GM12878 (cell line): ENCODE results near the gene NCF2. TPM values are rescaled to one million over a fixed set of nuclear protein-coding genes. Genes with fewer than 3 reads are reported as not detected.

Experiments
- ATF3 ChIP-seq: IDR thresholded peaks from 2 replicates; pipeline ENCODE4 v1.6.1; 2011; ENCODE audit warnings: low read depth, mild to moderate bottlenecking, low read length, moderate library complexity, borderline replicate concordance; ENCODE audit errors: extremely low read depth
- BHLHE40 ChIP-seq, 2 experiments: fragments of 450-650 bp in 1 of 2; IDR thresholded peaks; 2 replicates each; pipeline ENCODE4 v1.6.1; 2011 to 2017; ENCODE audit warnings: low read depth in 2 of 2, borderline replicate concordance in 1 of 2, improper control_type of control experiment in 1 of 2, low read length in 1 of 2, mild to moderate bottlenecking in 1 of 2
- CHD1 ChIP-seq: IDR thresholded peaks from 2 replicates; pipeline ENCODE4 v1.6.1; 2012; ENCODE audit warnings: low read depth, low read length, improper control_type of control experiment
- E2F4 ChIP-seq: IDR thresholded peaks from 2 replicates; pipeline ENCODE4 v1.6.1; 2012; ENCODE audit warnings: low read depth, low read length, improper control_type of control experiment
- EED ChIP-seq: sonication (generic); IDR thresholded peaks from 2 replicates; pipeline ENCODE4 v1.6.1; 2016; ENCODE audit warnings: antibody characterized with exemption, low read depth
- MTA3 ChIP-seq: IDR thresholded peaks from 2 replicates; pipeline ENCODE4 v1.6.1; 2012; ENCODE audit warnings: low read length, inconsistent platforms, borderline replicate concordance
- NFIC ChIP-seq: IDR thresholded peaks from 2 replicates; pipeline ENCODE4 v1.6.1; 2012; ENCODE audit warnings: low read depth, mild to moderate bottlenecking, inconsistent platforms, low read length, moderate library complexity
- NKRF ChIP-seq: fragments of 450-650 bp; conservative IDR thresholded peaks from 2 replicates; pipeline ENCODE4 v1.6.1; 2017; ENCODE audit warnings: mild to moderate bottlenecking, moderate library complexity
- PBX3 ChIP-seq: IDR thresholded peaks from 2 replicates; pipeline ENCODE4 v1.6.1; 2011; ENCODE audit warnings: mild to moderate bottlenecking, low read depth, low read length, moderate library complexity; ENCODE audit not compliant: insufficient replicate concordance
- RB1 ChIP-seq: fragments of 450-650 bp; formaldehyde crosslinking; IDR thresholded peaks from 2 replicates; pipeline ENCODE4 v1.6.1; 2017; ENCODE audit warnings: mild to moderate bottlenecking, borderline replicate concordance
- RELA ChIP-seq: fragments of 450-650 bp; IDR thresholded peaks from 2 replicates; pipeline ENCODE4 v1.8.0; 2014; ENCODE audit warnings: borderline replicate concordance; ENCODE audit not compliant: partially characterized antibody
- SP1 ChIP-seq: IDR thresholded peaks from one replicate; pipeline ENCODE4 v1.6.1; 2011; ENCODE audit warnings: low read depth, low read length
- STAT1 ChIP-seq: fragments of 450-650 bp; conservative IDR thresholded peaks from 2 replicates; pipeline ENCODE4 v1.6.1; 2014; ENCODE audit warnings: antibody characterized with exemption, mild to moderate bottlenecking
- TARDBP ChIP-seq: IDR thresholded peaks from 2 replicates; pipeline ENCODE4 v1.6.1; 2016; ENCODE audit warnings: borderline replicate concordance
- ZBTB33 ChIP-seq: fragments of 450-650 bp; IDR thresholded peaks from 2 replicates; pipeline ENCODE4 v1.6.1; 2017; ENCODE audit warnings: mild to moderate bottlenecking
- ZNF24 ChIP-seq: fragments of 450-650 bp; IDR thresholded peaks from 2 replicates; pipeline ENCODE4 v1.6.1; 2017; ENCODE audit warnings: antibody characterized with exemption, mild to moderate bottlenecking
- ZNF687 ChIP-seq: fragments of 450-650 bp; IDR thresholded peaks from 2 replicates; pipeline ENCODE4 v1.6.1; 2017; ENCODE audit warnings: mild to moderate bottlenecking, moderate library complexity
- ZSCAN29 ChIP-seq: fragments of 450-650 bp; IDR thresholded peaks from 2 replicates; pipeline ENCODE4 v1.6.1; 2017; ENCODE audit warnings: mild to moderate bottlenecking, moderate library complexity
- polyA plus RNA-seq, 11 experiments: library from polyadenylated mRNA; depleted of rRNA in 4 of 11; unstranded in 6 of 11; stranded (reverse) in 5 of 11; fragments of >200 nt; fragmentation: Nextera tagmentation in 4 of 11; fragmentation: Illumina TruSeq in 1 of 11; extraction: Ambion mirVana in 4 of 11; extraction: Trizol in 1 of 11; gene quantifications; 1 replicate in 1 of 11; 2 replicates in 10 of 11; pipeline versions ENCODE4 v1.2.1 to v1.2.3, GENCODE V29; 2011 to 2016; ENCODE audit warnings: inconsistent platforms in 2 of 11, missing spikeins in 2 of 11, low read depth in 1 of 11
- total RNA-seq, 4 experiments: library from RNA; depleted of rRNA in 3 of 4; stranded (reverse); fragments of >200 nt in 3 of 4; fragmentation: Illumina TruSeq in 1 of 4; extraction: Trizol in 1 of 4; gene quantifications; 2 replicates each; pipeline versions ENCODE4 v1.2.1 to v1.2.3, GENCODE V29; 2013 to 2021

NCF2 gene
- total and polyA plus RNA-seq, 10 of the 15 experiments (the other 5 are each of a cell fraction or from before 2014, with no cell fraction given) = 31.4 to 256 (median 77.1) TPM

GRCh38 chr1:183604038-183604808 lies 14.0 kb upstream of the NCF2 start (continued):
- TF ChIP-seq ZNF687 (peak; percentile 76), NFIC (peak; percentile 86; the same call in 1 of the 2 replicates), CHD1 (no peak), ZNF24 (peak; percentile 25; the same call in 1 of the 2 replicates), MTA3 (peak; percentile 17; the same call in 1 of the 2 replicates), RB1 (peak; percentile 70; the same call in 1 of the 2 replicates), ATF3 (no peak), SP1 (peak; percentile 29), ZSCAN29 (no peak), BHLHE40 (IDR thresholded peaks at IDR 0.05; ENCODE audit: borderline replicate concordance in 1 of 2, low read depth in 2 of 2, low read length in 1 of 2) (peak; percentile 62 to 76; a peak in 3 of 4 replicates), TARDBP (no peak), RELA (peak; percentile 68), PBX3 (no peak), NKRF (no peak), STAT1 (no peak), E2F4 (no peak), EED (peak; percentile 92), ZBTB33 (no peak)
